Sigmoid colon (tissue), 7 donors: ENCODE data around the gene ZFP90. TPM values are rescaled to one million over a fixed set of nuclear protein-coding genes. Genes with fewer than 3 reads are reported as not detected.

Experiments
- DNase-seq: peaks from one replicate; pipeline ENCODE4 v3.0.0-alpha.2; 2019
- H3K27ac ChIP-seq, 4 donors: fragments of 200-600 bp; sonication (generic); one replicate each; pipeline ENCODE4 v1.5.1; 2016 to 2019; ENCODE audit warnings: mild to moderate bottlenecking in 1 of 4
- H3K27me3 ChIP-seq, 3 donors: fragments of 200-600 bp; sonication (generic); one replicate each; pipeline ENCODE4 v1.5.1; 2019; ENCODE audit warnings: mild to moderate bottlenecking in 1 of 3
- H3K36me3 ChIP-seq, 4 donors: fragments of 200-600 bp; sonication (generic); one replicate each; pipeline ENCODE4 v1.5.1; 2016 to 2019
- H3K4me1 ChIP-seq, 4 donors: fragments of 200-600 bp; sonication (generic); one replicate each; pipeline ENCODE4 v1.5.1; 2017 to 2019
- H3K4me3 ChIP-seq, 4 donors: fragments of 200-600 bp; sonication (generic); one replicate each; pipeline ENCODE4 v1.5.1; 2017 to 2019; ENCODE audit warnings: mild to moderate bottlenecking in 2 of 4, moderate library complexity in 1 of 4
- H3K9me3 ChIP-seq, 4 donors: fragments of 200-600 bp in 3 of 4; sonication (generic) in 3 of 4; one replicate each; pipeline versions ENCODE4 v1.5.1 to v1.6.1; 2013 to 2019
- EP300 ChIP-seq, 4 donors: sonication (generic); formaldehyde crosslinking; IDR thresholded peaks; one replicate each; pipeline ENCODE4 v1.6.1; 2017; ENCODE audit warnings: antibody characterized with exemption in 4 of 4
- POLR2A ChIP-seq, 2 donors: fragments of 450-650 bp; IDR thresholded peaks; one replicate each; pipeline ENCODE4 v1.6.1; 2016; ENCODE audit warnings: antibody characterized with exemption in 2 of 2, mild to moderate bottlenecking in 2 of 2, moderate library complexity in 2 of 2
- POLR2AphosphoS5 ChIP-seq, 4 donors: sonication (generic); formaldehyde crosslinking; IDR thresholded peaks; one replicate each; pipeline ENCODE4 v1.6.1; 2017; ENCODE audit warnings: antibody characterized with exemption in 4 of 4
- WGBS, 2 donors: extraction: QIAGEN DNeasy Blood & Tissue Kit; methylation state at CpG; one replicate each; pipeline ENCODE4 v1.1.7; 2013; 5-methylcytosine and 5-hydroxymethylcytosine counted together
- intact Hi-C: fragments of 100-400 bp; cut with DNase I; formaldehyde crosslinking; loops from one replicate; pipeline ENCODE4 v1.15.1; 2023
- polyA plus RNA-seq, 3 donors: library from polyadenylated mRNA; stranded (reverse); fragments of 200-250 nt; gene quantifications; one replicate each; pipeline ENCODE4 v1.2.3, GENCODE V29; 2013
- total RNA-seq, 4 donors: library from RNA; depleted of rRNA; stranded (reverse); fragments of >200 nt; gene quantifications; one replicate each; pipeline ENCODE4 v1.1.0, GENCODE V29; 2016
- TF ChIP-seq, protein P1 (sequence below), 4 experiments: fragments of 450-650 bp in 3 of 4; fragments of 200-600 bp in 1 of 4; IDR thresholded peaks; one replicate each; pipeline ENCODE4 v1.5.1; 2016 to 2019; ENCODE audit warnings: antibody characterized with exemption in 4 of 4, mild to moderate bottlenecking in 3 of 4, moderate library complexity in 2 of 4
- donor health status: healthy with polysubstance abuse.
- donor health status: Bipolar disorder and iron deficiency.
- donor health status: healthy.

The ZFP90 gene
- total and polyA plus RNA-seq, 7 donors, result 1.6 to 48.5 (median 33.4) TPM

DNA sequence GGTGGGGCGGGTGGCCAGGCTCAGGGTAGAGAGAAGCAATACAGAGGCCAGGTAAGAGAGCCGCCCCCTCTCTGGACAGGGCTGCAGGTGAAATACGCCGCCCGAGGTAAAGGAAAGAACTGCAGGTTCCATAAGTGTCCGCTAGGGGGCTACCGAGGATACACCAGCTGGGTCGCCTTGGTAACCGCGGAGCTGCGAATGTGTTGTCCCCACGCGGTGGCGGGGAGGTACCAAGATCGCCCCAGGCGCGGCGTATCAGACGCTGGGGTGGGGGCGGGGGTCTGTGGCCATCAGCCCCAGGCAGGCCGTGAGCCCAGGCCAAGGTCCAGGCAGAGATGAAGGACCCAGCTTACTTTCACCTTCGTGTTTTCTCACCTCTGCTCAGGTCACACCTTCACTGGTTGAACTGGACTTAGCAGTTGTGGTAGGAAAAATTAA, 18.4 kb upstream of the ZFP90 start:
- Histone ChIP-seq H3K9me3 (no peaks in the 10 kb centered on the region), H3K27ac (no peak overlapping the region), H3K36me3 (no peaks in the 10 kb centered on the region), H3K4me3 (peak overlapping the region in 3 of 4 donors; percentile 26 to 39 (median 34)), H3K27me3 (no peaks in the 10 kb centered on the region), H3K4me1 (peaks cover 0 to 7% (median 1%) of the 10 kb centered on the region in 4 donors)
- intact Hi-C loops, result loop anchor here (5.0 kb wide), 1 partner anchor 182 kb away; no protein-coding TSS in a partner anchor
- DNase-seq, result peak; percentile 92
- 1 to 2% methylated on average over 22 of the region's 22 CpGs for WGBS, 2 donors
- TF ChIP-seq POLR2AphosphoS5 (IDR thresholded peaks at IDR 0.05), result no peak
- TF ChIP-seq, protein P1, sequence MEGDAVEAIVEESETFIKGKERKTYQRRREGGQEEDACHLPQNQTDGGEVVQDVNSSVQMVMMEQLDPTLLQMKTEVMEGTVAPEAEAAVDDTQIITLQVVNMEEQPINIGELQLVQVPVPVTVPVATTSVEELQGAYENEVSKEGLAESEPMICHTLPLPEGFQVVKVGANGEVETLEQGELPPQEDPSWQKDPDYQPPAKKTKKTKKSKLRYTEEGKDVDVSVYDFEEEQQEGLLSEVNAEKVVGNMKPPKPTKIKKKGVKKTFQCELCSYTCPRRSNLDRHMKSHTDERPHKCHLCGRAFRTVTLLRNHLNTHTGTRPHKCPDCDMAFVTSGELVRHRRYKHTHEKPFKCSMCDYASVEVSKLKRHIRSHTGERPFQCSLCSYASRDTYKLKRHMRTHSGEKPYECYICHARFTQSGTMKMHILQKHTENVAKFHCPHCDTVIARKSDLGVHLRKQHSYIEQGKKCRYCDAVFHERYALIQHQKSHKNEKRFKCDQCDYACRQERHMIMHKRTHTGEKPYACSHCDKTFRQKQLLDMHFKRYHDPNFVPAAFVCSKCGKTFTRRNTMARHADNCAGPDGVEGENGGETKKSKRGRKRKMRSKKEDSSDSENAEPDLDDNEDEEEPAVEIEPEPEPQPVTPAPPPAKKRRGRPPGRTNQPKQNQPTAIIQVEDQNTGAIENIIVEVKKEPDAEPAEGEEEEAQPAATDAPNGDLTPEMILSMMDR (IDR thresholded peaks at IDR 0.05), result peak; percentile 88 to 96 (median 92)

- TF ChIP-seq POLR2AphosphoS5 (IDR thresholded peaks at IDR 0.05) (no peak), EP300 (IDR thresholded peaks at IDR 0.05) (no peak), POLR2A (IDR thresholded peaks at IDR 0.05) (no peak)
- TF ChIP-seq, protein P1 (IDR thresholded peaks at IDR 0.05), result no peak
- intact Hi-C loops, result loop anchor here (5.0 kb wide), 1 partner anchor 178 kb away; no protein-coding TSS in a partner anchor
- Histone ChIP-seq H3K4me3 (no peak overlapping the region), H3K27me3 (no peaks in the 10 kb centered on the region), H3K36me3 (no peaks in the 10 kb centered on the region), H3K4me1 (peaks cover 0 to 14% (median 8%) of the 10 kb centered on the region in 4 donors), H3K9me3 (no peaks in the 10 kb centered on the region), H3K27ac (no peak overlapping the region)
- WGBS, 2 donors, result 82 to 86% methylated on average over 10 of the region's 10 CpGs
- DNase-seq, result no peak
These were observed 14.8 kb upstream of the ZFP90 start for GRCh38 chr16:68524069-68524820.

GRCh38 chr16:68526143-68526781, 12.8 kb upstream of the ZFP90 start:
- H3K36me3 ChIP-seq, result no peaks in the 10 kb centered on the region
- no peaks in the 10 kb centered on the region for H3K27me3 ChIP-seq
- no peaks in the 10 kb centered on the region for H3K9me3 ChIP-seq
- H3K4me3 ChIP-seq, result no peak overlapping the region
- no peak overlapping the region for H3K27ac ChIP-seq
- intact Hi-C loops, result loop anchor here (5.0 kb wide), 3 partner anchors 276 to 606 kb away; partner anchors contain the start of genes CHTF8, TANGO6 and UTP4
- H3K4me1 ChIP-seq, result peaks cover 0 to 23% (median 17%) of the 10 kb centered on the region in 4 donors
- WGBS, 2 donors, result 83 to 90% methylated on average over 17 of the region's 17 CpGs
- TF ChIP-seq POLR2AphosphoS5 (IDR thresholded peaks at IDR 0.05), result no peak
- no peak for TF ChIP-seq EP300 (IDR thresholded peaks at IDR 0.05)
- no peak for TF ChIP-seq POLR2A (IDR thresholded peaks at IDR 0.05)
- TF ChIP-seq, protein P1 (IDR thresholded peaks at IDR 0.05), result no peak
- DNase-seq, result no peak

GRCh38 chr16:68526782-68527145, 12.3 kb upstream of the ZFP90 start:
- Histone ChIP-seq H3K27ac (no peak overlapping the region), H3K4me3 (no peak overlapping the region), H3K36me3 (no peaks in the 10 kb centered on the region), H3K4me1 (peaks cover 0 to 23% (median 17%) of the 10 kb centered on the region in 4 donors), H3K27me3 (no peaks in the 10 kb centered on the region), H3K9me3 (no peaks in the 10 kb centered on the region)
- peak; percentile 34 for DNase-seq
- intact Hi-C loops, result loop anchor here (5.0 kb wide), 3 partner anchors 276 to 606 kb away; partner anchors contain the start of genes CHTF8, TANGO6 and UTP4
- WGBS, 2 donors, result 95 to 97% methylated on average over 29 of the region's 29 CpGs
- TF ChIP-seq EP300 (IDR thresholded peaks at IDR 0.05), result no peak
- no peak for TF ChIP-seq POLR2A (IDR thresholded peaks at IDR 0.05)
- TF ChIP-seq, protein P1 (IDR thresholded peaks at IDR 0.05), result no peak
- no peak for TF ChIP-seq POLR2AphosphoS5 (IDR thresholded peaks at IDR 0.05)
